Measurements from ENCODE around the gene SLC7A6. TPM values are rescaled to one million over a fixed set of nuclear protein-coding genes. Genes with fewer than 3 reads are reported as not detected.

SLC7A6 gene
- total RNA-seq, 1 experiment from 2014 or later: 267 TPM

DNA sequence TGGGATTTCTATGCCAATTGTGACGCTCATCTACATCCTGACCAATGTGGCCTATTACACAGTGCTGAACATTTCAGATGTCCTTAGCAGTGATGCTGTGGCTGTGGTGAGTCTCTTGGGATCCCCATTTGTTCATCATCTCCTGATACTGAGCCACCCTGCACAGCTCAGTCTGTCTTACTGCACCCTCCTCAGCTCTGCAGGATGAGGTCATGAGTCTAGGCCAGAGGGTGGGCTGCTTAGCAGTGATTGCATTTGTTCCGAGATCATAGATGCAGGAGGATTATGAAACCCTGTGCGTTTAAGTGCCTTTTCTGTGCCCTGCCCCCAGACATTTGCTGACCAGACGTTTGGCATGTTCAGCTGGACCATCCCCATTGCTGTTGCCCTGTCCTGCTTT is 26.9 kb downstream of the SLC7A6 start:
- Histone ChIP-seq H3K27me3 (replicated peaks; ENCODE audit: control insufficient read depth, insufficient read depth, low read length) (no peaks in the 10 kb centered on the region), H3K4me3 (ENCODE audit: low read depth, low read length) (no peak overlapping the region), H3K4me1 (peaks cover 7% of the 10 kb centered on the region; the same call in 1 of the 2 replicates), H3K36me3 (ENCODE audit: control insufficient read depth, insufficient read depth, low read length) (peaks cover 4% of the 10 kb centered on the region; the same call in 1 of the 2 replicates), H3K9me3 (no peaks in the 10 kb centered on the region)
- Mint-ChIP-seq H3K36me3 (ENCODE audit: insufficient read depth, unreplicated experiment) (peaks cover 96% of the 10 kb centered on the region), H3K27ac (ENCODE audit: unreplicated experiment) (no peak overlapping the region), H3K4me1 (ENCODE audit: low read depth, unreplicated experiment) (peaks cover 41% of the 10 kb centered on the region), H3K9me3 (ENCODE audit: unreplicated experiment) (no peaks in the 10 kb centered on the region), H3K4me3 (ENCODE audit: unreplicated experiment) (no peak overlapping the region), H3K27me3 (ENCODE audit: insufficient read depth, unreplicated experiment) (no peaks in the 10 kb centered on the region)
- intact Hi-C loops (cut with micrococcal nuclease; ENCODE audit: unreplicated experiment): no loop called here
- BruUV-seq (replicated peaks): no TSS peak
- TF ChIP-seq, protein P1, sequence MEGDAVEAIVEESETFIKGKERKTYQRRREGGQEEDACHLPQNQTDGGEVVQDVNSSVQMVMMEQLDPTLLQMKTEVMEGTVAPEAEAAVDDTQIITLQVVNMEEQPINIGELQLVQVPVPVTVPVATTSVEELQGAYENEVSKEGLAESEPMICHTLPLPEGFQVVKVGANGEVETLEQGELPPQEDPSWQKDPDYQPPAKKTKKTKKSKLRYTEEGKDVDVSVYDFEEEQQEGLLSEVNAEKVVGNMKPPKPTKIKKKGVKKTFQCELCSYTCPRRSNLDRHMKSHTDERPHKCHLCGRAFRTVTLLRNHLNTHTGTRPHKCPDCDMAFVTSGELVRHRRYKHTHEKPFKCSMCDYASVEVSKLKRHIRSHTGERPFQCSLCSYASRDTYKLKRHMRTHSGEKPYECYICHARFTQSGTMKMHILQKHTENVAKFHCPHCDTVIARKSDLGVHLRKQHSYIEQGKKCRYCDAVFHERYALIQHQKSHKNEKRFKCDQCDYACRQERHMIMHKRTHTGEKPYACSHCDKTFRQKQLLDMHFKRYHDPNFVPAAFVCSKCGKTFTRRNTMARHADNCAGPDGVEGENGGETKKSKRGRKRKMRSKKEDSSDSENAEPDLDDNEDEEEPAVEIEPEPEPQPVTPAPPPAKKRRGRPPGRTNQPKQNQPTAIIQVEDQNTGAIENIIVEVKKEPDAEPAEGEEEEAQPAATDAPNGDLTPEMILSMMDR (IDR thresholded peaks at IDR 0.05; ENCODE audit: insufficient read depth in 1 of 2, low read depth in 1 of 2, low read length in 1 of 2, severe bottlenecking in 1 of 2, unreplicated experiment in 1 of 2): no peak
- CTCF ChIA-PET: interaction anchor here (1.0 to 1.1 kb wide), 2 partner anchors 20 to 37 kb away, joined by 3 read pairs; partner anchors contain the start of genes PRMT7 and SLC7A6OS
- POLR2A ChIA-PET: interaction anchor here (0.5 to 0.9 kb wide), 2 partner anchors 19 to 469 kb away, joined by 3 read pairs; partner anchors contain the start of genes PRMT7 and SLC7A6OS
- no peak for DNase-seq

DNA sequence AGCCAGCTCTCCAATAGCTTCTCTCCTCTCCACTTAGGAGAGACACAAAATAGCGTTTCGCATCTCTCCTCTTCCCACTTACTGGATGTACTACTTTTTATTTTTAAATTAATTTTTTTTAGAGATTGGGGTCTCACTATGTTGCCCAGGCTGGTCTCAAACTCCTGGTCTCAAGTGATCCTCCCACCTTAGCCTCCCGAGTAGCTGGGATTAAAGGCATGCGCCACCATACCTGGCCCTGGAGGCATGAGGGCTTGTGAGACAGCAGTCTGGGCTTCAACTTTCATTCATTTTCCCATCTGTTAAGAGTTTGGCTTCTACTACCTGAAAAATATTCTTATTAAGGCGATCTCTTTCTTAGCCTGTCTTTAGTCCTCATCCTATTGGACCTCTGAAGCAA is 28.1 kb downstream of the SLC7A6 start:
- no peak overlapping the region for H3K4me3 Mint-ChIP-seq (ENCODE audit: unreplicated experiment)
- no peak for DNase-seq
- Histone ChIP-seq H3K4me1 (peaks cover 7% of the 10 kb centered on the region; the same call in 1 of the 2 replicates), H3K4me3 (ENCODE audit: low read depth, low read length) (no peak overlapping the region), H3K9me3 (no peaks in the 10 kb centered on the region), H3K27me3 (replicated peaks; ENCODE audit: control insufficient read depth, insufficient read depth, low read length) (no peaks in the 10 kb centered on the region), H3K36me3 (ENCODE audit: control insufficient read depth, insufficient read depth, low read length) (peaks cover 7% of the 10 kb centered on the region)
- BruUV-seq (replicated peaks): no TSS peak
- H3K36me3 Mint-ChIP-seq (ENCODE audit: insufficient read depth, unreplicated experiment): peaks cover 96% of the 10 kb centered on the region
- CTCF ChIA-PET: interaction anchor here (1.1 kb wide), 1 partner anchor 19 kb away, joined by 3 read pairs; the partner anchor contains the start of genes PRMT7 and SLC7A6OS
- no peak overlapping the region for H3K27ac Mint-ChIP-seq (ENCODE audit: unreplicated experiment)
- POLR2A ChIA-PET: no interaction called here
- H3K9me3 Mint-ChIP-seq (ENCODE audit: unreplicated experiment): no peaks in the 10 kb centered on the region
- TF ChIP-seq, protein P1 (IDR thresholded peaks at IDR 0.05; ENCODE audit: insufficient read depth in 1 of 2, low read depth in 1 of 2, low read length in 1 of 2, severe bottlenecking in 1 of 2, unreplicated experiment in 1 of 2): no peak
- intact Hi-C loops (cut with micrococcal nuclease; ENCODE audit: unreplicated experiment): no loop called here
- peaks cover 44% of the 10 kb centered on the region for H3K4me1 Mint-ChIP-seq (ENCODE audit: low read depth, unreplicated experiment)
- H3K27me3 Mint-ChIP-seq (ENCODE audit: insufficient read depth, unreplicated experiment): no peaks in the 10 kb centered on the region

DNA sequence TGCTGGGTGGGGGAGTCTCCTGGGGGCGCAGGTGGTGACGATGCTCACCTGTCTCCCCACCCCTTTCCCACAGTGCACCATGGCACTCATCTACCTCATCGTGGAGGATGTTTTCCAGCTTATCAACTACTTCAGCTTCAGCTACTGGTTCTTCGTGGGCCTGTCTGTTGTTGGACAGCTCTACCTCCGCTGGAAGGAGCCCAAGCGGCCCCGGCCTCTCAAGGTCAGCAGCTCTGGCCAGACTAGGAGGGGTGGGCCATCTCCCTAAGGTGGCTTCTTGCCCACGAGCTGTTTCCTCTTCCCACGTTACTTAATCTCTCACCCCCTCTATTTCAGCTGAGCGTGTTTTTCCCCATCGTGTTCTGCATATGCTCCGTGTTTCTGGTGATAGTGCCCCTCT is 32.0 kb downstream of the SLC7A6 start:
- CTCF ChIA-PET: interaction anchor here (1.4 kb wide), 1 partner anchor 35 kb away, joined by 3 read pairs; no protein-coding TSS in a partner anchor
- H3K36me3 ChIP-seq (ENCODE audit: control insufficient read depth, insufficient read depth, low read length): peaks cover 10% of the 10 kb centered on the region
- no TSS peak for BruUV-seq (replicated peaks)

More for the DNA sequence above, 32.0 kb downstream of the SLC7A6 start:
- TF ChIP-seq, protein P1 (IDR thresholded peaks at IDR 0.05; ENCODE audit: insufficient read depth in 1 of 2, low read depth in 1 of 2, low read length in 1 of 2, severe bottlenecking in 1 of 2, unreplicated experiment in 1 of 2): no peak
- Histone ChIP-seq H3K9me3 (no peaks in the 10 kb centered on the region), H3K4me3 (ENCODE audit: low read depth, low read length) (no peak overlapping the region), H3K4me1 (peaks cover 29% of the 10 kb centered on the region), H3K27me3 (replicated peaks; ENCODE audit: control insufficient read depth, insufficient read depth, low read length) (no peaks in the 10 kb centered on the region)
- Mint-ChIP-seq H3K36me3 (ENCODE audit: insufficient read depth, unreplicated experiment) (peaks cover 96% of the 10 kb centered on the region), H3K4me3 (ENCODE audit: unreplicated experiment) (no peak overlapping the region), H3K4me1 (ENCODE audit: low read depth, unreplicated experiment) (peaks cover 63% of the 10 kb centered on the region), H3K27ac (ENCODE audit: unreplicated experiment) (peak overlapping the region; percentile 89), H3K27me3 (ENCODE audit: insufficient read depth, unreplicated experiment) (no peaks in the 10 kb centered on the region), H3K9me3 (ENCODE audit: unreplicated experiment) (no peaks in the 10 kb centered on the region)
- intact Hi-C loops (cut with micrococcal nuclease; ENCODE audit: unreplicated experiment): loop anchor here (5.0 kb wide), 1 partner anchor 34 kb away; the partner anchor contains the start of gene SLC7A6
- POLR2A ChIA-PET: no interaction called here
- DNase-seq: no peak
